Natural killer cell (primary cell): ENCODE data around the gene SLC19A1. TPM values are rescaled to one million over a fixed set of nuclear protein-coding genes. Genes with fewer than 3 reads are reported as not detected.

Source experiments
- ATAC-seq, 3 donors: fragments of 150-1000 bp in 2 of 3; fragments of 200-7000 bp in 1 of 3; cut with Tn5 transposase; 1 replicate in 1 of 3; 2 replicates in 2 of 3; pipeline ENCODE4 v1.10.0; 2021; ENCODE audit warnings: mild to moderate bottlenecking in 2 of 3, moderate library complexity in 2 of 3
- DNase-seq, 2 donors: peaks; one replicate each; pipeline versions ENCODE4 v3.0.0 to v3.0.0-alpha.2; 2013 to 2021; ENCODE audit warnings: mixed read lengths in 1 of 2
- H3K27ac ChIP-seq: one replicate; pipeline ENCODE4 v1.5.1; 2013; ENCODE audit warnings: mild to moderate bottlenecking, low read length
- H3K27me3 ChIP-seq: one replicate; pipeline ENCODE4 v1.6.1; 2013; ENCODE audit warnings: low read length; ENCODE audit not compliant: control insufficient read depth, insufficient read depth
- H3K36me3 ChIP-seq: one replicate; pipeline ENCODE4 v1.6.1; 2013; ENCODE audit warnings: low read length; ENCODE audit not compliant: control insufficient read depth, insufficient read depth
- H3K4me1 ChIP-seq: one replicate; pipeline ENCODE4 v1.6.1; 2013; ENCODE audit warnings: low read length; ENCODE audit not compliant: control insufficient read depth, insufficient read depth
- H3K4me3 ChIP-seq: one replicate; pipeline ENCODE4 v1.5.1; 2013; ENCODE audit warnings: low read length
- H3K9me3 ChIP-seq: one replicate; pipeline ENCODE4 v1.6.1; 2013; ENCODE audit warnings: low read length; ENCODE audit not compliant: control insufficient read depth, insufficient read depth
- H3K27ac Mint-ChIP-seq, 2 donors: one replicate each; pipeline ENCODE4 v1.8.0; 2022; ENCODE audit warnings: mild to moderate bottlenecking in 2 of 2, mixed read lengths in 2 of 2, moderate library complexity in 1 of 2
- H3K27me3 Mint-ChIP-seq, 2 donors: one replicate each; pipeline ENCODE4 v1.8.0; 2022; ENCODE audit warnings: low read depth in 2 of 2, mixed read lengths in 2 of 2
- H3K36me3 Mint-ChIP-seq: one replicate; pipeline ENCODE4 v1.8.0; 2022; ENCODE audit warnings: mixed read lengths
- H3K4me1 Mint-ChIP-seq, 2 donors: one replicate each; pipeline ENCODE4 v1.8.0; 2022; ENCODE audit warnings: mixed read lengths in 2 of 2
- H3K4me3 Mint-ChIP-seq: one replicate; pipeline ENCODE4 v1.8.0; 2022; ENCODE audit warnings: mild to moderate bottlenecking, moderate library complexity, mixed read lengths
- H3K9me3 Mint-ChIP-seq, 2 donors: one replicate each; pipeline ENCODE4 v1.8.0; 2022; ENCODE audit warnings: mixed read lengths in 2 of 2
- CTCF ChIP-seq: fragments of 200-600 bp; IDR thresholded peaks from one replicate; pipeline ENCODE4 v1.8.0; 2022; ENCODE audit warnings: antibody characterized with exemption
- WGBS: methylation state at CpG from one replicate; pipeline ENCODE4 v1.1.7; 2013; ENCODE audit warnings: missing lambda C conversion rate; ENCODE audit not compliant: insufficient coverage; 5-methylcytosine and 5-hydroxymethylcytosine counted together
- intact Hi-C: fragments of 100-400 bp; cut with micrococcal nuclease; formaldehyde crosslinking; loops from one replicate; pipeline ENCODE4 v1.14.2; 2022
- total RNA-seq, 4 donors: library from RNA; stranded (reverse); fragments of 120-200 nt in 1 of 4; gene quantifications; one replicate each; pipeline versions ENCODE4 v1.2.3 to v1.2.4, GENCODE V29; 2013 to 2022

SLC19A1 gene
- total RNA-seq, 3 donors from 2014 or later (not counting 1 experiment from before 2014, with no cell fraction given) = 2.5 to 9.0 (median 4.9) TPM

- no peak for ATAC-seq
- H3K36me3 Mint-ChIP-seq = no peaks in the 10 kb centered on the region
- Histone ChIP-seq H3K9me3 (no peaks in the 10 kb centered on the region), H3K4me3 (no peak overlapping the region), H3K4me1 (peaks cover 6% of the 10 kb centered on the region), H3K27ac (no peak overlapping the region), H3K27me3 (no peaks in the 10 kb centered on the region), H3K36me3 (no peaks in the 10 kb centered on the region)
- H3K27ac Mint-ChIP-seq = no peak overlapping the region
- no peak for DNase-seq
- peaks cover 0 to 3% of the 10 kb centered on the region in 2 donors for H3K27me3 Mint-ChIP-seq
- intact Hi-C loops = no loop called here
- 84% methylated on average over 9 of the region's 9 CpGs for WGBS
- no peaks in the 10 kb centered on the region for H3K9me3 Mint-ChIP-seq
- H3K4me3 Mint-ChIP-seq = no peak overlapping the region
- TF ChIP-seq CTCF = no peak
- peaks cover 5 to 6% of the 10 kb centered on the region in 2 donors for H3K4me1 Mint-ChIP-seq
These were observed 84.4 kb downstream of the SLC19A1 start for GRCh38 chr21:45457832-45458172.

GRCh38 chr21:45457161-45457831, 84.9 kb downstream of the SLC19A1 start:
- H3K4me3 Mint-ChIP-seq = no peak overlapping the region
- H3K4me1 ChIP-seq = peaks cover 6% of the 10 kb centered on the region
- H3K36me3 Mint-ChIP-seq = no peaks in the 10 kb centered on the region
- intact Hi-C loops = no loop called here
- no peak overlapping the region for H3K27ac ChIP-seq
- H3K4me3 ChIP-seq = no peak overlapping the region
- H3K27me3 ChIP-seq = no peaks in the 10 kb centered on the region
- no peak for ATAC-seq
- DNase-seq = no peak
- 91% methylated on average over 24 of the region's 25 CpGs for WGBS
- no peak for TF ChIP-seq CTCF
- peaks cover 0 to 3% of the 10 kb centered on the region in 2 donors for H3K27me3 Mint-ChIP-seq
- no peaks in the 10 kb centered on the region for H3K9me3 ChIP-seq
- no peaks in the 10 kb centered on the region for H3K36me3 ChIP-seq
- H3K27ac Mint-ChIP-seq = no peak overlapping the region
- peaks cover 5 to 6% of the 10 kb centered on the region in 2 donors for H3K4me1 Mint-ChIP-seq
- no peaks in the 10 kb centered on the region for H3K9me3 Mint-ChIP-seq

GRCh38 chr21:45456584-45457160, 85.6 kb downstream of the SLC19A1 start:
- Histone ChIP-seq H3K4me3 (no peak overlapping the region), H3K4me1 (peaks cover 6% of the 10 kb centered on the region), H3K27me3 (no peaks in the 10 kb centered on the region), H3K9me3 (no peaks in the 10 kb centered on the region), H3K27ac (no peak overlapping the region), H3K36me3 (no peaks in the 10 kb centered on the region)
- 86% methylated on average over 38 of the region's 38 CpGs for WGBS
- intact Hi-C loops = no loop called here
- TF ChIP-seq CTCF = no peak
- DNase-seq (no peak), ATAC-seq (no peak)
- Mint-ChIP-seq H3K27ac (no peak overlapping the region), H3K9me3 (no peaks in the 10 kb centered on the region), H3K4me3 (no peak overlapping the region), H3K27me3 (peaks cover 0 to 3% of the 10 kb centered on the region in 2 donors), H3K4me1 (peaks cover 5 to 6% of the 10 kb centered on the region in 2 donors), H3K36me3 (no peaks in the 10 kb centered on the region)
